Large intestine (tissue), 3 donors: ENCODE measurements around the gene HCCS. TPM values are rescaled to one million over a fixed set of nuclear protein-coding genes. Genes with fewer than 3 reads are reported as not detected.
A peak's percentile ranks its signal among the peaks of the same experiment; 100 is the strongest.

Experiments
- DNase-seq, 2 donors: peaks; one replicate each; pipeline versions ENCODE4 v3.0.0 to v3.0.0-alpha.2; 2013
- H3K27ac ChIP-seq: one replicate; pipeline ENCODE4 v1.5.1; 2013; ENCODE audit warnings: low read length
- H3K27me3 ChIP-seq: 2 replicates; pipeline ENCODE4 v1.6.1; 2013; ENCODE audit warnings: low read length; ENCODE audit not compliant: control insufficient read depth, insufficient read depth
- H3K36me3 ChIP-seq: 2 replicates; pipeline ENCODE4 v1.6.1; 2013; ENCODE audit warnings: low read length; ENCODE audit not compliant: control insufficient read depth, insufficient read depth
- H3K4me1 ChIP-seq: one replicate; pipeline ENCODE4 v1.6.1; 2013; ENCODE audit warnings: low read length; ENCODE audit not compliant: control insufficient read depth, insufficient read depth
- H3K4me3 ChIP-seq: one replicate; pipeline ENCODE4 v1.5.1; 2013; ENCODE audit warnings: low read length
- H3K9me3 ChIP-seq: one replicate; pipeline ENCODE4 v1.6.1; 2013; ENCODE audit warnings: mild to moderate bottlenecking, low read depth, low read length, moderate library complexity; ENCODE audit not compliant: control insufficient read depth
- WGBS: methylation state at CpG from one replicate; pipeline ENCODE4 v1.1.5; 2013; ENCODE audit warnings: low lambda C conversion rate; ENCODE audit not compliant: insufficient coverage; 5-methylcytosine and 5-hydroxymethylcytosine counted together
- polyA plus RNA-seq: library from polyadenylated mRNA; unstranded; fragments of 120-200 nt; gene quantifications from one replicate; pipeline ENCODE4 v1.2.1, GENCODE V29; 2013

HCCS gene
- polyA plus RNA-seq, 1 donor = 30.9 TPM

- Histone ChIP-seq H3K27ac (no peak overlapping the region), H3K4me1 (peaks cover 6% of the 10 kb centered on the region), H3K36me3 (no peaks in the 10 kb centered on the region), H3K4me3 (no peak overlapping the region), H3K9me3 (no peaks in the 10 kb centered on the region), H3K27me3 (no peaks in the 10 kb centered on the region)
- no peak for DNase-seq
These were observed 13.2 kb upstream of the HCCS start for GRCh38 chrX:11097933-11098332.

- no peaks in the 10 kb centered on the region for H3K27me3 ChIP-seq
- no peaks in the 10 kb centered on the region for H3K9me3 ChIP-seq
- no peaks in the 10 kb centered on the region for H3K36me3 ChIP-seq
- H3K4me1 ChIP-seq = peaks cover 6% of the 10 kb centered on the region
- H3K4me3 ChIP-seq = no peak overlapping the region
- peak in 1 of 2 donors; percentile 8 for DNase-seq
- peak overlapping the region; percentile 9 for H3K27ac ChIP-seq
These were observed 11.7 kb upstream of the HCCS start for GRCh38 chrX:11099465-11099864.

GRCh38 chrX:11100281-11101035 is 10.7 kb upstream of the HCCS start:
- H3K4me1 ChIP-seq = peaks cover 6% of the 10 kb centered on the region
- DNase-seq = peak; percentile 42 to 73
- no peak overlapping the region for H3K4me3 ChIP-seq
- no CpG with 5 or more reads among the region's 10 CpGs for WGBS
- H3K9me3 ChIP-seq = no peaks in the 10 kb centered on the region
- no peaks in the 10 kb centered on the region for H3K36me3 ChIP-seq
- no peaks in the 10 kb centered on the region for H3K27me3 ChIP-seq
- peak overlapping the region; percentile 80 for H3K27ac ChIP-seq

GRCh38 chrX:11103006-11103405 is 8.1 kb upstream of the HCCS start:
- WGBS = no CpG with 5 or more reads among the region's 3 CpGs
- H3K36me3 ChIP-seq = no peaks in the 10 kb centered on the region
- H3K27me3 ChIP-seq = no peaks in the 10 kb centered on the region
- no peak overlapping the region for H3K4me3 ChIP-seq
- no peaks in the 10 kb centered on the region for H3K9me3 ChIP-seq
- H3K4me1 ChIP-seq = peaks cover 6% of the 10 kb centered on the region
- H3K27ac ChIP-seq = no peak overlapping the region
- no peak for DNase-seq

- no peaks in the 10 kb centered on the region for H3K9me3 ChIP-seq
- no CpG with 5 or more reads among the region's 2 CpGs for WGBS
- H3K27me3 ChIP-seq = no peaks in the 10 kb centered on the region
- peaks cover 6% of the 10 kb centered on the region for H3K4me1 ChIP-seq
- H3K4me3 ChIP-seq = no peak overlapping the region
- no peak for DNase-seq
- H3K36me3 ChIP-seq = no peaks in the 10 kb centered on the region
- no peak overlapping the region for H3K27ac ChIP-seq
These were observed 7.4 kb upstream of the HCCS start for GRCh38 chrX:11103751-11104150.

GRCh38 chrX:11105080-11105479 is 6.1 kb upstream of the HCCS start:
- DNase-seq = no peak
- Histone ChIP-seq H3K27me3 (no peaks in the 10 kb centered on the region), H3K27ac (no peak overlapping the region), H3K4me3 (no peak overlapping the region), H3K9me3 (no peaks in the 10 kb centered on the region), H3K36me3 (no peaks in the 10 kb centered on the region), H3K4me1 (peaks cover 4% of the 10 kb centered on the region)
- no CpG with 5 or more reads among the region's 4 CpGs for WGBS

- no peaks in the 10 kb centered on the region for H3K27me3 ChIP-seq
- no peak for DNase-seq
- H3K36me3 ChIP-seq = no peaks in the 10 kb centered on the region
- H3K27ac ChIP-seq = no peak overlapping the region
- H3K4me1 ChIP-seq = no peaks in the 10 kb centered on the region
- H3K4me3 ChIP-seq = no peak overlapping the region
- no peaks in the 10 kb centered on the region for H3K9me3 ChIP-seq
- WGBS = 100% methylated on average over 3 of the region's 4 CpGs
These were observed 2.7 kb upstream of the HCCS start for GRCh38 chrX:11108253-11108941.

- H3K4me3 ChIP-seq = no peak overlapping the region
- DNase-seq = no peak
- peaks cover 9% of the 10 kb centered on the region for H3K36me3 ChIP-seq
- H3K9me3 ChIP-seq = no peaks in the 10 kb centered on the region
- no peak overlapping the region for H3K27ac ChIP-seq
- H3K4me1 ChIP-seq = peaks cover 3% of the 10 kb centered on the region
- no CpG with 5 or more reads among the region's 2 CpGs for WGBS
- H3K27me3 ChIP-seq = no peaks in the 10 kb centered on the region
These were observed 1.2 kb upstream of the HCCS start for GRCh38 chrX:11109968-11110367.

GRCh38 chrX:11111947-11112346 is 815 bp downstream of the HCCS start:
- no CpG with 5 or more reads among the region's 9 CpGs for WGBS
- DNase-seq = peak in 1 of 2 donors; percentile 44
- Histone ChIP-seq H3K27ac (peak overlapping the region; percentile 68), H3K4me3 (peak overlapping the region; percentile 93), H3K4me1 (peaks cover 3% of the 10 kb centered on the region), H3K36me3 (peaks cover 26% of the 10 kb centered on the region), H3K27me3 (no peaks in the 10 kb centered on the region), H3K9me3 (no peaks in the 10 kb centered on the region)

- Histone ChIP-seq H3K36me3 (peaks cover 38% of the 10 kb centered on the region), H3K9me3 (no peaks in the 10 kb centered on the region), H3K4me1 (peaks cover 3% of the 10 kb centered on the region), H3K27me3 (no peaks in the 10 kb centered on the region), H3K27ac (peak overlapping the region; percentile 20), H3K4me3 (no peak overlapping the region)
- peak in 1 of 2 donors; percentile 24 for DNase-seq
These were observed 2.6 kb downstream of the HCCS start for GRCh38 chrX:11113731-11114130.

GRCh38 chrX:11117745-11118144 is 6.6 kb downstream of the HCCS start:
- no CpG with 5 or more reads among the region's 3 CpGs for WGBS
- Histone ChIP-seq H3K27me3 (no peaks in the 10 kb centered on the region), H3K4me1 (peaks cover 3% of the 10 kb centered on the region), H3K27ac (no peak overlapping the region), H3K4me3 (no peak overlapping the region), H3K36me3 (peaks cover 64% of the 10 kb centered on the region), H3K9me3 (no peaks in the 10 kb centered on the region)
- no peak for DNase-seq
